ENCODE measurements around the gene PARD6B. TPM values are rescaled to one million over a fixed set of nuclear protein-coding genes. Genes with fewer than 3 reads are reported as not detected.
A peak's percentile ranks its signal among the peaks of the same experiment; 100 is the strongest.

Gene PARD6B
- total and polyA plus RNA-seq, 2 of the 13 experiments (the other 11 are each of a cell fraction or from before 2014, with no cell fraction given): 6.9 to 22.2 TPM

DNA sequence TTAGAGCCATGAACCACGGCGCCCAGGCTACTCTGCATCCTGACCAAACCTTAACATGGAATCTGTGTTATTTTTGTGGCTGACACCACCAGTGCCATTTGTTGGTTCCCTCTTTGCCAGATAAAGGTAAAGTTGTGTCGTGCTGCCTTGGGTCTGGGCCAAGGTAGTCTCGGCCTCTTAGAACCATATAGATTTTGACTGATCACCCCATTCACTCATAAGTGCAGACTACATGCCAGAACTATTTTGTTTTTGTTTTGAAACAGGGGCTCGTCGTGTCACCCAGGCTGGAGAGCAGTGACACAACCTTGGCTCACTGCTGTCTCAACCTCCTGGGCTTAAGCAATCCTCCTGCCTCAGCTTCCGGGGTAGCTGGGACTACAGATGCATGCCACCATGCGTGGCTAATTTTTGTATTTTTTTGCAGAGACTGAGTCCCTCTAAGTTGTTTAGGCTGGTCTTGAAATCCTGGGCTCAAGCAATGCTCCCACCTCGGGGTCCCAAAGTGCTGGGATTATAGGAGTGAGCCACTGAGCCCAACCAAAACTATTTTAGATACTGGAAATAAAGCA lies 20.8 kb upstream of the PARD6B start:
- Histone ChIP-seq H3K9me3 (ENCODE audit: low read length) (no peaks in the 10 kb centered on the region), H3K79me2 (ENCODE audit: insufficient read depth, low read length) (no peaks in the 10 kb centered on the region), H3K36me3 (replicated peaks in 1 of 2; ENCODE audit: control insufficient read depth in 1 of 2, insufficient read depth in 2 of 2, low read length in 2 of 2) (no peaks in the 10 kb centered on the region), H3K27me3 (ENCODE audit: control insufficient read depth in 1 of 2, insufficient read depth in 2 of 2, low read length in 2 of 2) (peaks cover 0 to 2% of the 10 kb centered on the region in 2 experiments; a peak in 1 of 5 replicates), H3K4me3 (replicated peaks in 1 of 3; ENCODE audit: insufficient read depth in 1 of 3, low read depth in 2 of 3, low read length in 3 of 3) (peak overlapping the region in 2 of 3 experiments; percentile 8 to 47; a peak in 4 of 6 replicates), H2AFZ (ENCODE audit: low read length) (peak overlapping the region; percentile 47), H3K9ac (ENCODE audit: insufficient read depth, low read depth, low read length) (peak overlapping the region; percentile 10; the same call in 1 of the 2 replicates), H3K27ac (ENCODE audit: extremely low read length, insufficient read depth, low read length) (no peak overlapping the region), H3K4me1 (ENCODE audit: insufficient read depth, low read length) (peaks cover 47% of the 10 kb centered on the region), H4K20me1 (ENCODE audit: insufficient read depth, low read length) (no peaks in the 10 kb centered on the region), H3K4me2 (ENCODE audit: low read depth, low read length) (peak overlapping the region; percentile 75)
- DNase-seq (ENCODE audit: low spot score) (peak; percentile 60), FAIRE-seq (peak; percentile 70), ATAC-seq (peak; percentile 74)
- intact Hi-C loops (cut with micrococcal nuclease; ENCODE audit: unreplicated experiment): no loop called here
- no TSS peak for BruUV-seq (replicated peaks)
- ChIA-PET CTCF (ENCODE audit: low intra/inter-chr PET ratio, low total read pairs) (interaction anchor here (0.7 kb wide), 1 partner anchor 75 kb away, joined by 3 read pairs; no protein-coding TSS in a partner anchor), POLR2A (interaction anchor here (1.3 to 2.1 kb wide), 2 partner anchors 19 to 34 kb away, joined by 3 to 16 read pairs; no protein-coding TSS in a partner anchor)
- WGBS (ENCODE audit: low lambda C conversion rate): 9% methylated on average over 9 of the region's 9 CpGs
- in situ Hi-C loops (cut with HindIII; ENCODE audit: extremely low pct_ligation_motif_present, low pct_unique_long_range_greater_than_20kb): no loop called here
- no peak for TF ChIP-seq ZNF570 (CRISPR knock-in tag; IDR thresholded peaks at IDR 0.05; ENCODE audit: borderline replicate concordance)
- no peak for TF ChIP-seq ZNF34 (CRISPR knock-in tag; IDR thresholded peaks at IDR 0.05; ENCODE audit: borderline replicate concordance)
- TF ChIP-seq ZFYVE20 (CRISPR knock-in tag; IDR thresholded peaks at IDR 0.05; ENCODE audit: borderline replicate concordance, low read depth): no peak
- TF ChIP-seq MYNN (CRISPR knock-in tag; IDR thresholded peaks at IDR 0.05; ENCODE audit: low read depth): no peak
- no peak for TF ChIP-seq NFRKB (IDR thresholded peaks at IDR 0.05)
- TF ChIP-seq, protein P1, sequence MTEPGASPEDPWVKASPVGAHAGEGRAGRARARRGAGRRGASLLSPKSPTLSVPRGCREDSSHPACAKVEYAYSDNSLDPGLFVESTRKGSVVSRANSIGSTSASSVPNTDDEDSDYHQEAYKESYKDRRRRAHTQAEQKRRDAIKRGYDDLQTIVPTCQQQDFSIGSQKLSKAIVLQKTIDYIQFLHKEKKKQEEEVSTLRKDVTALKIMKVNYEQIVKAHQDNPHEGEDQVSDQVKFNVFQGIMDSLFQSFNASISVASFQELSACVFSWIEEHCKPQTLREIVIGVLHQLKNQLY (CRISPR knock-in tag; IDR thresholded peaks at IDR 0.05): no peak
- TF ChIP-seq ZNF354B (CRISPR knock-in tag; IDR thresholded peaks at IDR 0.05): no peak
- no peak for TF ChIP-seq KAT2B (IDR thresholded peaks at IDR 0.05; ENCODE audit: borderline replicate concordance, low read depth, low read length)
- TF ChIP-seq, protein P2, sequence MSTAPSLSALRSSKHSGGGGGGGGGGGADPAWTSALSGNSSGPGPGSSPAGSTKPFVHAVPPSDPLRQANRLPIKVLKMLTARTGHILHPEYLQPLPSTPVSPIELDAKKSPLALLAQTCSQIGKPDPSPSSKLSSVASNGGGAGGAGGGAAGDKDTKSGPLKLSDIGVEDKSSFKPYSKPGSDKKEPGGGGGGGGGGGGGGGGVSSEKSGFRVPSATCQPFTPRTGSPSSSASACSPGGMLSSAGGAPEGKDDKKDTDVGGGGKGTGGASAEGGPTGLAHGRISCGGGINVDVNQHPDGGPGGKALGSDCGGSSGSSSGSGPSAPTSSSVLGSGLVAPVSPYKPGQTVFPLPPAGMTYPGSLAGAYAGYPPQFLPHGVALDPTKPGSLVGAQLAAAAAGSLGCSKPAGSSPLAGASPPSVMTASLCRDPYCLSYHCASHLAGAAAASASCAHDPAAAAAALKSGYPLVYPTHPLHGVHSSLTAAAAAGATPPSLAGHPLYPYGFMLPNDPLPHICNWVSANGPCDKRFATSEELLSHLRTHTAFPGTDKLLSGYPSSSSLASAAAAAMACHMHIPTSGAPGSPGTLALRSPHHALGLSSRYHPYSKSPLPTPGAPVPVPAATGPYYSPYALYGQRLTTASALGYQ (CRISPR knock-in tag; IDR thresholded peaks at IDR 0.05): no peak
- no peak for TF ChIP-seq ZMAT3 (CRISPR knock-in tag; conservative IDR thresholded peaks at IDR 0.05)
- no peak for TF ChIP-seq ZNF296 (CRISPR knock-in tag; conservative IDR thresholded peaks at IDR 0.05)
- peak; percentile 67; the same call in 1 of the 2 replicates for TF ChIP-seq ZNF615 (CRISPR knock-in tag; IDR thresholded peaks at IDR 0.05; ENCODE audit: borderline replicate concordance)
- no peak for TF ChIP-seq ZNF883 (CRISPR knock-in tag; IDR thresholded peaks at IDR 0.05; ENCODE audit: not compliant biosample characterization)
- no peak for TF ChIP-seq NBN (conservative IDR thresholded peaks at IDR 0.05)
- TF ChIP-seq FOXP1 (IDR thresholded peaks at IDR 0.05): no peak
- peak; percentile 57; the same call in 1 of the 2 replicates for TF ChIP-seq FOXP1 (CRISPR knock-in tag; IDR thresholded peaks at IDR 0.05)
- no peak for TF ChIP-seq PHB2 (IDR thresholded peaks at IDR 0.05; ENCODE audit: partially characterized antibody)
- no peak for TF ChIP-seq FLYWCH1 (CRISPR knock-in tag; IDR thresholded peaks at IDR 0.05)
- 0 out of 2 replicates have a peak, but pooled peaks have one; percentile 46 for TF ChIP-seq ZNF501 (CRISPR knock-in tag; IDR thresholded peaks at IDR 0.05)
- no peak for TF ChIP-seq SIX1 (CRISPR knock-in tag; IDR thresholded peaks at IDR 0.05; ENCODE audit: borderline replicate concordance)
- no peak for TF ChIP-seq ESRRA (CRISPR knock-in tag; IDR thresholded peaks at IDR 0.05; ENCODE audit: low read depth)
- no peak for TF ChIP-seq CAMTA2 (CRISPR knock-in tag; IDR thresholded peaks at IDR 0.05; ENCODE audit: borderline replicate concordance)

Data from HepG2 (cell line).